Gastrocnemius medialis (tissue), 4 donors: Measurements from ENCODE around the gene CDNF.

Experiments used
- POLR2A ChIP-seq, 2 donors: fragments of 450-650 bp; IDR thresholded peaks; one replicate each; pipeline ENCODE4 v1.6.1; 2017; ENCODE audit warnings: antibody characterized with exemption in 2 of 2, mild to moderate bottlenecking in 2 of 2, moderate library complexity in 2 of 2
- TF ChIP-seq, protein P1 (sequence below), 5 experiments: fragments of 450-650 bp in 3 of 5; fragments of 200-600 bp in 2 of 5; sonication (generic) in 2 of 5; IDR thresholded peaks in 4 of 5; conservative IDR thresholded peaks in 1 of 5; 1 replicate in 4 of 5; 2 replicates in 1 of 5; pipeline ENCODE4 v1.5.1; 2016 to 2019; ENCODE audit warnings: antibody characterized with exemption in 5 of 5, mild to moderate bottlenecking in 3 of 5, moderate library complexity in 3 of 5

DNA sequence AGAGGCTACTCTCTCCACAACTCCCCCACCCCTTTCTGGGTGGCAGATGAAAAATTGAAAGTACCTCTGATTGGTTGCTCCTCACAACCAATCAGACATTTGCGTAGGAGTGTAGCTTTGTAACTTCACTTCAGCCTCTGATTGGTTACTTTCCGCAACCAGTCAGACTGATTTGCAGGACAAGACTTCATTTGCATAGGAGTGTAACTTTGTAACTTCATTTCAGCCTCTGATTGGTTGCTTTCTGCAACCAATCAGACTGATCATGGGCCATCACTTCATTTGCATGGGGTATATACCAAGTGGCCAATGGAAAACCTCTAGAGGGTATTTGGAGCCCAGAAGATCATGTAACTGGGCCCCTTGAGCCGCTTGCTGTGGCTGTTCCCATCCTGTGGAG is 25.6 kb downstream of the CDNF start:
- TF ChIP-seq POLR2A (IDR thresholded peaks at IDR 0.05): no peak
- TF ChIP-seq, protein P1, sequence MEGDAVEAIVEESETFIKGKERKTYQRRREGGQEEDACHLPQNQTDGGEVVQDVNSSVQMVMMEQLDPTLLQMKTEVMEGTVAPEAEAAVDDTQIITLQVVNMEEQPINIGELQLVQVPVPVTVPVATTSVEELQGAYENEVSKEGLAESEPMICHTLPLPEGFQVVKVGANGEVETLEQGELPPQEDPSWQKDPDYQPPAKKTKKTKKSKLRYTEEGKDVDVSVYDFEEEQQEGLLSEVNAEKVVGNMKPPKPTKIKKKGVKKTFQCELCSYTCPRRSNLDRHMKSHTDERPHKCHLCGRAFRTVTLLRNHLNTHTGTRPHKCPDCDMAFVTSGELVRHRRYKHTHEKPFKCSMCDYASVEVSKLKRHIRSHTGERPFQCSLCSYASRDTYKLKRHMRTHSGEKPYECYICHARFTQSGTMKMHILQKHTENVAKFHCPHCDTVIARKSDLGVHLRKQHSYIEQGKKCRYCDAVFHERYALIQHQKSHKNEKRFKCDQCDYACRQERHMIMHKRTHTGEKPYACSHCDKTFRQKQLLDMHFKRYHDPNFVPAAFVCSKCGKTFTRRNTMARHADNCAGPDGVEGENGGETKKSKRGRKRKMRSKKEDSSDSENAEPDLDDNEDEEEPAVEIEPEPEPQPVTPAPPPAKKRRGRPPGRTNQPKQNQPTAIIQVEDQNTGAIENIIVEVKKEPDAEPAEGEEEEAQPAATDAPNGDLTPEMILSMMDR (IDR thresholded peaks at IDR 0.05 in 4 of 5, conservative IDR thresholded peaks at IDR 0.05 in 1 of 5): no peak
